ENCODE data around the gene KMT2A.
"Not testable (repeated sequence)": the region's sequence is repeated elsewhere in the genome, so short reads cannot be mapped to it uniquely, and the experiment has no call there.

Gene KMT2A

DNA sequence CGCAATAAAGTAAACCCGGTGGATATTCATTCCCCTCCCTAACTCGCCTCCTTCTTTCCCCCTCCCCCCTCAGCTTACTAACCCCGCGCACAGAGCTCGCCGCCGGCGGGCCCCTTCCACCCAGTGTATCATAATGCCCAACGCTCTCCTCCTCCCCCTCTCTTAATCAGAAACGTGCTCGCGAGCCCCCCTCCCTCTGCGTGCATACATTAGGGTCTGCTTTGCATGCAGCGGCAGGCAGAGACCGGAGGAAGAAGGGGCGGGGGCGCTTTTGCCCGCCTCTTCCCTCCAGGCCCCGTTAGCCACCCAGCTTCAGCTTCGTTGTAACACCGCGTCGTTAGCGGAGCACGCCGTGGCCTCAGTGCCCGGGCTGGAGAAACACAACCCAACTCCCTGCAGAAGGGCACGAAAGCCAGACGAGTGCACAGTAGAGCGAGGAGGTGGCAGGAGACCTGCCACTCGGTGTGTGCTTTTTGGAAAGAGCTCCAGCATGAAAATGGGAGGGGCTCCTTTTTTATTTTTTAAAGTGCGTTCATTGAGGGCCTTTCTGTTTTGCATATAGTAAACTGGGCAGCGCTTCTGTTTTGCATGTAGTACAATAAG lies 901 bp upstream of the KMT2A start:
- peak; percentile 59 for DNase-seq (ENCODE audit: low read depth)

DNA sequence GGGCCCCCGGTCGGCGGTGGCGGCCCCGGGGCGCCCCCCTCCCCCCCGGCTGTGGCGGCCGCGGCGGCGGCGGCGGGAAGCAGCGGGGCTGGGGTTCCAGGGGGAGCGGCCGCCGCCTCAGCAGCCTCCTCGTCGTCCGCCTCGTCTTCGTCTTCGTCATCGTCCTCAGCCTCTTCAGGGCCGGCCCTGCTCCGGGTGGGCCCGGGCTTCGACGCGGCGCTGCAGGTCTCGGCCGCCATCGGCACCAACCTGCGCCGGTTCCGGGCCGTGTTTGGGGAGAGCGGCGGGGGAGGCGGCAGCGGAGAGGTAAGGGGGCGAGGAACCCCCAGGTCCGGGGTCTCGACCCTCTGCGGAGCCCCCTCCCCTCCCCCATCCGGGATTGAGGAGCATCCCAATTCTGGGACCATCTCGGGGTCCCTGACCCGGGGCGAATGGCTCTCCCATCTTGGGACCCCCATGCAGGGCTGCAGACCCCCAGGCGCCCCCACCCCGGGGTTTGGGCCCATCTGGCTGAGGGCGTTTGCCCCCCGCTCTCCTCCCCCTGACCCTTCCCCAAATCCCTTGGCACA lies 431 bp downstream of the KMT2A start:
- peak; percentile 54 for DNase-seq (ENCODE audit: low read depth)

DNA sequence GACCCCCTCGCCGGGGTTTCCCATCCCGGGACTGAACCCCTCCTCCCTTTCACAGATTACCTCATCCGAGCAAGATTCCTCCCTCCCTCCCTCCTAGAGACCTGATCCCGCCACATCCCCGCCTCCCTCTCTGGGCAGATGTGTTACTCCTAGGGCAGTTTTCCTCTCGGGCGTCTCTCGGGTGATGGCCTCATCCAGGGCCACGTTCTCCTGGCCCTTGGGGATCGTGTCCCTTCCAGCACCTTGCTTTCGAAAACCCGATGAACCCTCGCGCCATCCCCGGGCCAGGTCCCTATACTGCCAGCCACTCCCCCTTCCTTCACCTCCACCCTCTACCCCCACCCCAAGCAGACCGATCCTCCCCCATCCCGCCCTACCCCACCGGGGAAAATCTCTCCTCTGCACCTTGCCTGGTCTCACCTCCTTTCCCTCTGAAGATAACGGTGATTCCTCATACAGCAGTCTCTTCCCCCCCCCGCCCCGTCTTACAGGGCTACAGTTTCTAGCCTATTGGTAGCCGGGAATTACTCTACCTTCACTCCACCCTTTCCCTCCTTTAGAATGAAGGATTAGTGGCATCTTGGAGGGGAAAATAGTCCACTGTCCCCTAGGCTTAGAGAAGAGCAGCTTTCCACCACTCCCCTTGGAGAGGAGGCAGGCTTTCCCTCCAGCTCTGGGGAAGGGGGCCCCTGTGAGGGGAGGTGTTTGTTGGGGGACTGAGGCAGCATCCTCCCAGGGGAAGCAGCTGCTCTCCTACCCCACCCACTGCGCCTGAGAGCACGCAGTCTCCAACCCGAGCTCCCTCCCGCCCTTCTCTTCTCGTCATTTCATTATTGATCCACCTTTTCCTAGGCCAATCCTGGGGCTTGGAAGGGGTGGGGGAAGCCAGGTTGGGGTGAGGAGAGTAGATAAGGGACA lies 1.2 kb downstream of the KMT2A start:
- DNase-seq (ENCODE audit: low read depth): peak; percentile 59

DNA sequence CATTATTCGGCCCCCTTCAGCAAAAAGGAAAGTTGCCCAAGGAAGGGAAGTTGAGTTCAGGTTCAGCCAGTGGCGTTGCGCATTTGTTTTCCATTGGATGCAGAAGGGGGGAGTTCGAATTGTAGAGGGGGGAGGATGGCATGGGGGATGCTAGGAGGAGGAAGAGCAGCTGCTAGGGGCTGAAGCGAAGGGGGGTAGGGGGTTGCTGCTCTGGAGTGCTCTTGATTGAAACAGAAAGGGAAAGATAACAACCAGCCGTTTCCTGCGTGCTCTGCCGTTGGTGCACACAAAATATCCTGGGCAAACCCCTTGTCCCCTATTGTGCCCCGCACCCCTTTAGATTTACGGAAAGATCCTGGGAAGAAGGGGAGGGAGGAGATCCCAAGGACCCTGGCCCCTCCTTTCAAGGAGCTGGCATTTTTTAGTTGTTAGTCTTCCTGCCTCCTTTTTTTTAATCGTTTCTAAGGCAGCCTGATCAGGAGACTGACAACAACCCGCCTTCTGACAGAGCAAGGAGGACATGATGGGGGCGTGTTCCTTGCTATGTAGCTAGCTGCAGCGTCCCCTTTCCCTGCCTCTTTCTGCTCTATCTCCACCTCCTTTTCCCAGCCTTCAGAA lies 2.1 kb downstream of the KMT2A start:
- DNase-seq (ENCODE audit: low read depth): peak; percentile 83

DNA sequence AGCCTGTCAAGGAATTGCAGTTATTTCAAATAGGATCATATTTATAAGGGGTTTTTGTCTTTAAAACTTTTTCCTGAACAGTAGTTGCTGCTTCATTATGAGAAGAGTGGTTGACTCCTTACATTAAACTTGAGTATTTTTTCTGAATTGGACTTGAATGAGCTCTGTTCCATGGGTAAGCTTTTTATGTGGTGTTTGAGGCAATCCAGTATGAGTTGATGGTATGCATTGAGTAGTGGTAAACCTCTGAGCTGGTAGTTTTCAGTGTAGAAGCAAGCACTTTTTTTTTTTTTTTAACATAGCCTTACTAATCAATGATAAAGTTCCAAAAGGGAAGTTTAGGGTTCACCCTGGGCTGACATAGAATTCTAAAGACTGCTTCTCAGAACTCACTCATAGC lies 3.4 kb downstream of the KMT2A start:
- DNase-seq (ENCODE audit: low read depth): no peak

DNA sequence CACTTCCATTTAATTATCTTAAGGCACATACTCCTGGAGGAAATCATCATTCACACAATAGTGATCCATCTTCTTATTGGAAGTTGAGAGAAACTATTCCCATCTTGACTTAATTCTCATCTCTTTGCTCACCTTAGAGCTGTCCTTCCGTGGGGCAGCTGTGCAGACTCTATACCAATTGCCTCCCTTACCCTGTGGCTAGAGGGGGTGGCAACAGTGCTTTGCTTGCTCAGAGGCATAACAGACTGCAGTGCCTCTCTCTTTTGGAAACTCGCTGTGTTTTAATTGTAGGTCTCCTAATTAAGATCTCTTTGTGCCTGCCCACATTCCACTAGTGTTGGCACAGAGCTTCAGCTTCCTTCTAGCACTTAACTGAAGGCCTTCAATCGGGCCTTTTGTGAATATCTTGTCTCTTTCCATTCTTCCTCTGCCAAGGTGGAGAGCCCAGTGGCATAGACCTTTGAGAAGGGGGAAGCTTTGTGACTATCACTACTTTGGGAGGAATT lies 5.5 kb downstream of the KMT2A start:
- DNase-seq (ENCODE audit: low read depth): no peak

DNA sequence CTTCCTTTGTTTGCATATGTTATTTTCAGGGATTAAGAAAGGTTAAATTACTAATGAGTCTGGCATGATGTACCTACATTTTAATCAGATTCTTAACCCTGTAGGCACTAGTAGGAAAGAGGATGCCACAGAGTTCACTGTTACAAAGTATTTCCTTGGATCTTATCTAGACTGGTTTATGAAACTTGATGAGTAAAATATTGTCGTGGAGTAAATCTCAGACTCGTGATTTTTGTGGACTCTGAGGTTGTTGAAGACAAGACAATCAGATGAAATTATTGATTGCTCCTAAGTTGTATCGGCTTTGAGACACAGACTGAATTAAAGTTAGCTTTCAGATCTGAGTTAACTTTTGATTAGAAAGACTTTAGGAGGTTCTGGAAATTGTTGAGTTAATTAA lies 6.0 kb downstream of the KMT2A start:
- no peak for DNase-seq (ENCODE audit: low read depth)

DNA sequence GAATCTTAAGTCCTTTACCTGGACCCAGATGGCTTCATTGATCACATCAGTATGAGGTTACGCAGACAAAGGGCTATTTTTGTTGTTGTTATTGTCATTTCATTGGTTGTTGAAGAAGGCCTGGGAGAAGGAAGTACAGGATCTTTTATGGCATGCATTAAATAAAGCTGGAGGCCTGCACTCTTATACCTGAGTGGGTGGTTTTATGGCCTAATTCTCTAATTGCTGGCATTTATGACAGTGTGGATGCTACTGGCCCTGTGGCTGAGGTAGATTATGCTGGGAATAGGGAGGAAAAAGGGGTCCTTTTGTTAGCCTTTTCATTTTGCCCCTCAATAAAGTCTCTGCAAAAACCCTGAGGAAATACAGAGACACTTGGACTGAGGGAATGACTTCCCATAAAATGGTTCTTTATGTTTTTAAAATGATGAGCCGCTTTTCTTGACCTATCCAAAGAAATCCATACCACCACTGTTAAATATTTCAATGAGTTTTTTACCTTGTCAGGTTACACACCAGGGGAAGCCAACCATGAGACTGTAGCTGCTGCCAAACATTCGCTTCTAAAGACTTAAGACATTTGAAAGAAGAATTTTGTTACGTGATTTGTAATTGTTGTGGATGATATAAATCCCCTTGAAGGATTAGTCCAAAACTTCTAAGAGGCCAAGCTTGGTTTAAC lies 6.8 kb downstream of the KMT2A start:
- no peak for DNase-seq (ENCODE audit: low read depth)

DNA sequence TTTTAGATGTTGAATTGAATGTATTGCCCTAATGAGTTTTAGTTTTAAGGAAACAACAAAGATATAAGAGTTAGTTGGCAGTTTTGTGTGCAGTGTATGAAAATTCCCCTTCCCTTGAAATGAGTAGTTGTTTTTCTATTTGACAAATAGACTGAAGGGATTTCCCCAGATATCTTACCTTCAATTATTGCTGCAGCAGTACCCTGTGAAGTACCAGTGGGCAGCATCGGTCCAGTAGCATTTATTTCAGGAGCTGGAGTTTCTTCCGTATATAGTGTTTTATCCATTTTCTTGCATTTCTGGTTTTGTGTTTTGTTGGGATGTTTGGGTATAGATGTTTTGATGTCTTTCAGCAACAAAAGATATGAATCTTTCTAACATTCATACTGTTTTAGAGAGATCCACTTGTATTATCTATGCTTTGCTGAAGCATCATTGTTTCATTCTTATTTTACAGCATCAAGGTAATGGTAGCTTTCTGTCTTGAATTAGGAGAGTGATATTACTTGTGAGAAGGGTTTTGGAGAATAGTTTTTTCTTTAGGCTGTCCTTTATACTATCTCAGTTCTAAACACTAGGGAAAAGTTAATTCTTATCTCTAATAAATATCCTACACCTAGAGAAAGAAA lies 7.4 kb downstream of the KMT2A start:
- no peak for DNase-seq (ENCODE audit: low read depth)

DNA sequence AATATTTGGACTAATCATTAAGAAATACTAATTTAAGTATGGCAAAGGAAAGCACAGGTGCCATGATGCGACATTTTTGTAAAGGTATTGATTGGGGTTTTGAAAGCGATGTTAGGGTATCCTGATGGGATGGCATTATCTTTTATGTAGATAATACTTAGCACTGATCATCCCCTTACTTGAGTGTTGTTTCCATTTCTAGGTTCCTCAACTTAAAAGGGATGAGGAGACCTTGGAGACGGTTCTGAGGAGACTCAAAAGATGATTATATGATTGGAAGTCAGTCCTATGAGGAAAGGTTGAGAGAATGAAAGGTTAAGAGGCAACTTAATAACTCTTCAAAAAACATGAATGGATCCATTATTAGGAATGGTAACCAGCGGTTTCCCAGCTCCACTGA lies 11.1 kb downstream of the KMT2A start:
- no peak for DNase-seq (ENCODE audit: low read depth)

DNA sequence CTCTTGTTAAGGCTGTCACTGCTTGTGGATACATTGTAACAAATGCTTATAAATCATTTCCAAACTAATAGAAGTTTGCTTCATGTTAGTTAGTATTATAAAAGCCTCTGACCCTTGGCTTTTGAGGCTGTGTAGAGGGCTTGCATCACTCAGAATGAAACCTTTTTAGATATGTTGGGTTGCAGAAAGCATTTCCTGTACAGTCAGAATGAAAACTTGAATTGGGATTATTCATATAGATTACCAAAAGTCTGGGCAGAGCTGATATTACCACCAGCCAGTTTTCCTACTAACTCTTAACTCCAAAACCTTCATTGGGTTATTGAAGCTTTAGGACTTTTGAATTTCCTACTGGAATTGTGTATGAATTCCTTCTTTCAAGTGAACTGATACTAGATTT lies 12.0 kb downstream of the KMT2A start:
- peak; percentile 66 for DNase-seq (ENCODE audit: low read depth)

DNA sequence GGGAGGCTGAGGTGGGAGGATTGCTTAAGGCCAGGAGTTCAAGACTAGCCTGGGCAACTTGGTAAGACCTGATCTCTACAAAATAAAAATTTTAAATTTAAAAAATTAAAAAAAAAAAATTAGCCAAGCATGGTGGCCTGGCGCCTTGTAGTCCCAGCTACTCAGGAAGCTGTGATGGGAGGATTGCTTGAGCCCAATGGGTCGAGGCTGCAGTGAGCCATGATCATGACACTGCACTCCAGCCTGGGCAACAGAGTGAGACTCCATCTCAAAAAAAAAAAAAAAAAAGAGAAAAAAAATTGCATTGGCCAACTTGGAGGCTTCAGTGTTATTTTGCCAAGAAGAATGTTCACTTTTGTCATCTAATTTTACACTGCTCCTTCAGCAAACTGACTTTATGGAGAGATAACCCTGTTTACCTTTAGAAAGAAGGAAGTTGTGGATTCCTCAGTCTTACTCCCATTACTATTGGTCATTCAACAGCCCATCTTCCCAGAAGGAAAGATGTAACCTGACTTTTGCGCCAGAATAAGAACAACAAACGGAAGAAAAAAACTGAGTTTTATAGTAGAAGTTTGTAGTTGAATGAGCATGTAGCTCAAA lies 13.1 kb downstream of the KMT2A start:
- DNase-seq (ENCODE audit: low read depth): no peak

DNA sequence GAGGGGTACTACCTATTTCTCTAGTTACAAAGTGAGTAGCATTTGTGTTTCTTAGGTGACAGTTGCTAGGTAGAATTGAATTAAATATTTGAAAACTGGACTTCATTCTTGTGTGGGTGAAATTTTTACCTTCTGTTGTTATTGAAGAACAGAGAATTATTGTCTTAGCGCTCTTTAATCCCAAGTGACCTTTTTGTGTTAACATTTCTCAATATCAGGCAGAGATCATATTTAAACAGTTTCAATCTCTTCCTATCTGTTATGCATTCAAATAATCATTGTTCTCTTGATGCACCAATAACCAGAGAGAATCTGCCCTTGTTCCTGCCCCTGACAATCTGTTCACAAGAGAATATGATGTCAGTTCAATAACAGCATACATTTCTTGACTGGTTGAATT lies 14.2 kb downstream of the KMT2A start:
- no peak for DNase-seq (ENCODE audit: low read depth)

DNA sequence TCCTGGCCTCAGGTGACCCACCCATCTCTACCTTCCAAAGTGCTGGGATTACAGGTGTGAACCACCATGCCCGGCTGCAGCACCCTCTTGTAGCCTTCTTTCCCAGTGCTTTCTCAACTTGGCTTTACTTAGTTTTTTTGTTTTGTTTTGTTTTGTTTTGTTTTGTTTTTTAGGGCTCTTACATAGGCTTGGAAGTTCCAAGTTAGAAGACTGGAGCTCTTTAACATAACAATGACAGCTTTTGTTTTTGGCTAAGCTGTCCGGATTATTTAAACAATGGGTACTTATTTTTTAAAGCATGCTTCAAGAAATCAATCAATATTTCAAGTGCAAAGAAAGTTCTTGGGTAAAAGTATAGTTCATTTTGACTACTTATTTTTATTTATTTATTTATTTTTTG lies 25.9 kb downstream of the KMT2A start:
- DNase-seq (ENCODE audit: low read depth): no peak

DNA sequence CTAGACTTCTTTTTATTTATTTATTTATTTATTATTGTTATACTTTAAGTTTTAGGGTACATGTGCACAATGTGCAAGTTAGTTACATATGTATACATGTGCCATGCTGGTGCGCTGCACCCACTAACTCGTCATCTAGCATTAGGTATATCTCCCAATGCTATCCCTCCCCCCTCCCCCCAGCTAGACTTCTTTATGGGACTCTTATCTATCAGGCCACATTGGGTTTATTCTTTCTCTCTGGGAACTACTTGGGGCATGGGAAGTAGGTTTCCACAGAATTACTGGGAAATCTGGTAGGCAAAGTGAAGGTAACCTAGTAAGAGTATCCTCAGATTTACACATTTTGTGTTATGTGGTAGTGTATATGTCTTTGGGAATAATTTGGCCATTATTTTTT lies 32.7 kb downstream of the KMT2A start:
- not testable (repeated sequence) for DNase-seq (ENCODE audit: low read depth)

DNA sequence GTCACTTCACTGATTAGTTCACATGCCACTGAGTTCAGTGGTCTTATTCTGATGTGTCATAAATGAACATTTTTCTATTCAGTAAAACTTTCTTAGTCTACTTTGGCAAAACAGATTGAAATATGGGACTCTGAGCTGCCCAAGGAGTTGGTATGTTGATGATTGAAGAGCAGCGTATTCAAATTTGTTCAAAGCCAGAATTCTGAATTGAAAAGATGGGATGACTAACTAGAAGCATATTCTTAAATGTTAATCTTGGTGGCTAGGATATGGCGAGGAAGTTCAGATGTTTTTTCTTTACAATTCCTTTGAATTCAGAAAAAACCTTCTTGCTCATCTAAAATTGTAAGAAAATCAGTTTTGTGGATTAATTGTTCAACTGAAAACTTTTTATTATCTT lies 34.7 kb downstream of the KMT2A start:
- no peak for DNase-seq (ENCODE audit: low read depth)

DNA sequence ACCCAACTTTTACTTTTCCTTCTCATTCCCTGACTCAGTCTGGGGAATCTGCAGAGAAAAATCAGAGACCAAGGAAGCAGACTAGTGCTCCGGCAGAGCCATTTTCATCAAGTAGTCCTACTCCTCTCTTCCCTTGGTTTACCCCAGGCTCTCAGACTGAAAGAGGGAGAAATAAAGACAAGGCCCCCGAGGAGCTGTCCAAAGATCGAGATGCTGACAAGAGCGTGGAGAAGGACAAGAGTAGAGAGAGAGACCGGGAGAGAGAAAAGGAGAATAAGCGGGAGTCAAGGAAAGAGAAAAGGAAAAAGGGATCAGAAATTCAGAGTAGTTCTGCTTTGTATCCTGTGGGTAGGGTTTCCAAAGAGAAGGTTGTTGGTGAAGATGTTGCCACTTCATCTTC lies 37.2 kb downstream of the KMT2A start:
- DNase-seq (ENCODE audit: low read depth): no peak

DNA sequence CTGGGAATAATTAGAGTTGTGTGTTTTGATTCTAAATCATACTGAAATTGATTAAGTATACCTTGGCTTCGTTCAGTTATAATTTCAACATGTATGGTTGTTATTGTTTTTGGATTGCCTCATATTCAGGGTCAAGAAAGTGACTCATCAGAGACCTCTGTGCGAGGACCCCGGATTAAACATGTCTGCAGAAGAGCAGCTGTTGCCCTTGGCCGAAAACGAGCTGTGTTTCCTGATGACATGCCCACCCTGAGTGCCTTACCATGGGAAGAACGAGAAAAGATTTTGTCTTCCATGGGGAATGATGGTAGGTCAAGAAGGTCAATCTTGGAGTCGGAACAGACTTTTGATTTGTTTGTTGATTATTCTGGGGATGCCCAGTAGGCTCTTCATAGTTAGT lies 40.4 kb downstream of the KMT2A start:
- DNase-seq (ENCODE audit: low read depth): no peak

DNA sequence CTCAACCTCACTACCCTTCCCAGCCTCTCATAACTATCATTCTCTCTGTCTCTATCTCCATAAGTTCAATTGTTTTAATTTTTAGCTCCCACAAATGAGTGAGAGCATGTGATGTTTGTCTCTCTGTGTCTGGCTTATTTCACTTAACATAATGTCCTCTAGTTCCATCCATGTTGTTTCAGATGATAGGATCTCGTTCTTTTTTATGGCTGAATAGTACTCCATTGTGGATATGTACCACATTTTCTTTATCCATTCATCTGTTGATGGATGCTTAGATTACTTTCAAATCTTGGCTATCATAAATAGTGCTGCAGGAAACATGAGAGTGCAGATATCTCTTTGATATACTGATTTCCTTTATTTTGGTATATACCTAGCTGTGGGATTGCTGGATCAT lies 44.9 kb downstream of the KMT2A start:
- DNase-seq (ENCODE audit: low read depth): not testable (repeated sequence)

DNA sequence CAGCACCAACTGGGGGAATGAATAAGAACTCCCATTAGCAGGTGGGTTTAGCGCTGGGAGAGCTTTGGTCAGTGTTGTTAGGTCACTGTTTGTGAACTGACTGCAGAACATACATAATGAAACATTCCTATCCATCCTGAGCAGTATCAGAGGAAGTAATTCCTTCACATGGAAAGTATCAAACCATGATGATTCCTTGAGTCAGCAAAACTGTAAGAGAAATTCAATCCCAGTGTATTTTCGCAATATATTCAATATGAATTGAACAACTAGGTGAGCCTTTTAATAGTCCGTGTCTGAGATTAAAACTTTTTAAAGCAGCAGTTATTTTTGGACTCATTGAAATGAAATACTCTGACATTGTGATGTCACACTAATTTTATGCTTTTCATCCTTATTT lies 48.1 kb downstream of the KMT2A start:
- no peak for DNase-seq (ENCODE audit: low read depth)

DNA sequence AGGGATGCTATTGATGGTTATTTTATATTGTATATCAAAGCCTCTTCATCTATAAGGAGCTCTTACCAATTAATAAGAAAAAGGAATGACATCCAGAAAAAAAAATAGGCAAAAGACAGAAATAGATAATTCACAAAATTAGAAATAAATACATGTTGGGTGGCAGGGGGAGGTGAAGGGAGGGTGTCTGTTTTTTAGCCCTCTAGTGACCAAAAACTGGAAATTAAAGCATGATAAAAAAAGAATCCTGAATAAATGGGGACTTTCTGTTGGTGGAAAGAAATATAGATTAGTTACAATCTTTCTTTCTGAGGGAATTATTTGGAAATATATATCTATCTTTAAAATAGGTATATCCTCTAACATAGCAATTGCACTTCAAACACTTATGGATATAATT lies 49.0 kb downstream of the KMT2A start:
- peak; percentile 22 for DNase-seq (ENCODE audit: low read depth)
